ENCODE results near the gene SHC3.

GRCh38 chr9:89207026-89207425, 28.4 kb upstream of the SHC3 start:
- TF ChIP-seq CTCF (IDR thresholded peaks at IDR 0.05; ENCODE audit: extremely low read depth in 1 of 2, insufficient read depth in 1 of 2, low read depth in 1 of 2, low read length in 2 of 2) (no peak), POLR2A (IDR thresholded peaks at IDR 0.05; ENCODE audit: low read depth, low read length) (no peak), EZH2 (IDR thresholded peaks at IDR 0.05; ENCODE audit: borderline replicate concordance, low read depth, low read length, severe bottlenecking) (no peak), FOS (IDR thresholded peaks at IDR 0.05; ENCODE audit: borderline replicate concordance, insufficient read depth, low read length) (no peak), POLR2AphosphoS5 (IDR thresholded peaks at IDR 0.05; ENCODE audit: insufficient read depth, low read depth, low read length) (no peak), MAX (IDR thresholded peaks at IDR 0.05; ENCODE audit: insufficient read depth, insufficient read length) (no peak), JUN (IDR thresholded peaks at IDR 0.05; ENCODE audit: borderline replicate concordance, insufficient read depth, insufficient read length, low read depth) (no peak)
